Kidney (tissue), 14 donors: ENCODE measurements around the gene KRTAP3-2. TPM values are rescaled to one million over a fixed set of nuclear protein-coding genes. Genes with fewer than 3 reads are reported as not detected.

Experiments
- DNase-seq, 5 donors: peaks; one replicate each; pipeline ENCODE4 v3.0.0-alpha.2; 2013 to 2020
- FAIRE-seq: peaks from 2 replicates; lab custom pipeline; 2012; peaks lifted over from hg19 to GRCh38; lab: Jason Lieb, UNC
- H3K27ac ChIP-seq, 2 donors: one replicate each; pipeline ENCODE4 v1.7.0; 2013; ENCODE audit warnings: low read depth in 2 of 2, low read length in 2 of 2, inconsistent platforms in 1 of 2
- H3K27me3 ChIP-seq: one replicate; pipeline ENCODE4 v1.7.1; 2013; ENCODE audit warnings: low read length, inconsistent platforms; ENCODE audit not compliant: control insufficient read depth, insufficient read depth
- H3K36me3 ChIP-seq, 3 donors: one replicate each; pipeline versions ENCODE4 v1.7.0 to v1.7.1; 2013; ENCODE audit warnings: low read length in 3 of 3, control low read depth in 1 of 3, inconsistent platforms in 1 of 3; ENCODE audit not compliant: insufficient read depth in 3 of 3, control insufficient read depth in 2 of 3
- H3K4me1 ChIP-seq, 3 donors: one replicate each; pipeline versions ENCODE4 v1.7.0 to v1.7.1; 2013; ENCODE audit warnings: low read length in 3 of 3, inconsistent platforms in 1 of 3, low read depth in 1 of 3; ENCODE audit not compliant: control insufficient read depth in 2 of 3, insufficient read depth in 2 of 3
- H3K4me3 ChIP-seq, 3 donors: one replicate each; pipeline versions ENCODE4 v1.7.0 to v1.8.1; 2013; ENCODE audit warnings: low read length in 3 of 3, control low read depth in 1 of 3, inconsistent platforms in 1 of 3
- H3K9ac ChIP-seq, 3 donors: one replicate each; pipeline versions ENCODE4 v1.7.0 to v1.7.1; 2013; ENCODE audit warnings: low read length in 3 of 3, control low read depth in 1 of 3, inconsistent platforms in 1 of 3
- H3K9me3 ChIP-seq, 3 donors: one replicate each; pipeline versions ENCODE4 v1.7.0 to v1.7.1; 2013; ENCODE audit warnings: low read length in 3 of 3, control low read depth in 1 of 3, inconsistent platforms in 1 of 3; ENCODE audit not compliant: control insufficient read depth in 2 of 3, insufficient read depth in 1 of 3
- intact Hi-C: fragments of 100-400 bp; cut with DNase I; formaldehyde crosslinking; loops from one replicate; pipeline ENCODE4 v1.11.1; 2022
- polyA plus RNA-seq: library from polyadenylated mRNA; stranded (reverse); fragments of 350-450 nt; fragmentation: Illumina TruSeq; extraction: RNeasy Lipid Tissue Mini Kit (QIAGEN cat#74804); gene quantifications from one replicate; pipeline ENCODE4 v1.2.3, GENCODE V29; 2014; ENCODE audit warnings: low read depth, low replicate concordance; ENCODE audit not compliant: insufficient read depth
- total RNA-seq: library from RNA; stranded (reverse); fragmentation: NEBNext Ultra II Directional; extraction: Animal tissue kit (Norgen Biotek cat#: 25700); gene quantifications from one replicate; pipeline ENCODE4 v1.2.1, GENCODE V29; 2021
- TF ChIP-seq, protein P1 (sequence below): IDR thresholded peaks from 3 replicates; pipeline ENCODE4 v1.5.1; 2012; ENCODE audit warnings: mild to moderate bottlenecking, moderate library complexity, borderline replicate concordance; ENCODE audit not compliant: insufficient read depth; ENCODE audit errors: extremely low read depth
- donor health status: control.
- donor health status: control.
- donor health status: control.
- donor health status: control.
- donor health status: control.
- donor health status: DM: yes; HTN: yes; CAD: no.
- donor health status: Normal renal cell carcinoma (clear cell type).

KRTAP3-2 gene
- total and polyA plus RNA-seq, 2 donors from 2014 or later: not detected

DNA sequence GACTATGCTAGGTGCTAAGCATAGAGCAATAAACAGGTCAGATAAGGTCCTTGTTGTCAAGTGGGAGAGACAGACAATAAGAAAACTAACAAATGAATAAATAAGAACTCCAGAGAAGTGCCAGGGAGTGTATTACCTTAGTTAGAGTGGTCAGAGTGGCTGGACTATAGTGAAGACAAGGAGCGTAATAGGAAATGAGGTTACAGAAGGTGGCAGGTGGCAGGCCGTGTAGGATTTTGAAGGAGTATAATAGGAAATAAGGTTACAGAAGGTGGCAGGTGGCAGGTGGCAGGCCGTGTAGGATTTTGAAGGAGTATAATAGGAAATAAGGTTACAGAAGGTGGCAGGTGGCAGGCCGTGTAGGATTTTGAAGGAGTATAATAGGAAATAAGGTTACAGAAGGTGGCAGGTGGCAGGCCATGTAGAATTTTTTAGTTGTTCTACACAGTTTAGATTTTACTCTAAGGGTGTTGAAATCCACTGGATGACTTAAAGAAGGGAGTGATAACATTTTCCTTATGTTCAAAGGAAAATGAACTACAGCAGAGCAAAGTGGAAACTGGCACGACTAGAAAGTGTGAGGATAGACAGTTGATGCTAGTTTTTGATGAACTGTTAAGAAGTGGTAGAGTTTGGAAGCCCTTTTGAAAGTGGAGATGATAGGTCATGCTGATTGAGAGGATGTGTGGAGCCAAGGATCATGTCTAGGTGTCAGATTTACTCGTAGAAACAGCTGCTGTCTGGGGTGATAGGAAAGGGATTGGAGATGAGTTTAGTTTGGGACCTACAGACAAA is 12.8 kb upstream of the KRTAP3-2 start:
- no peak overlapping the region for H3K27ac ChIP-seq
- FAIRE-seq (no peak), DNase-seq (no peak)
- H3K4me3 ChIP-seq: no peak overlapping the region
- H3K9me3 ChIP-seq: no peaks in the 10 kb centered on the region
- intact Hi-C loops: no loop called here
- H3K4me1 ChIP-seq: no peaks in the 10 kb centered on the region
- H3K9ac ChIP-seq: no peak overlapping the region
- H3K27me3 ChIP-seq: no peaks in the 10 kb centered on the region
- TF ChIP-seq, protein P1, sequence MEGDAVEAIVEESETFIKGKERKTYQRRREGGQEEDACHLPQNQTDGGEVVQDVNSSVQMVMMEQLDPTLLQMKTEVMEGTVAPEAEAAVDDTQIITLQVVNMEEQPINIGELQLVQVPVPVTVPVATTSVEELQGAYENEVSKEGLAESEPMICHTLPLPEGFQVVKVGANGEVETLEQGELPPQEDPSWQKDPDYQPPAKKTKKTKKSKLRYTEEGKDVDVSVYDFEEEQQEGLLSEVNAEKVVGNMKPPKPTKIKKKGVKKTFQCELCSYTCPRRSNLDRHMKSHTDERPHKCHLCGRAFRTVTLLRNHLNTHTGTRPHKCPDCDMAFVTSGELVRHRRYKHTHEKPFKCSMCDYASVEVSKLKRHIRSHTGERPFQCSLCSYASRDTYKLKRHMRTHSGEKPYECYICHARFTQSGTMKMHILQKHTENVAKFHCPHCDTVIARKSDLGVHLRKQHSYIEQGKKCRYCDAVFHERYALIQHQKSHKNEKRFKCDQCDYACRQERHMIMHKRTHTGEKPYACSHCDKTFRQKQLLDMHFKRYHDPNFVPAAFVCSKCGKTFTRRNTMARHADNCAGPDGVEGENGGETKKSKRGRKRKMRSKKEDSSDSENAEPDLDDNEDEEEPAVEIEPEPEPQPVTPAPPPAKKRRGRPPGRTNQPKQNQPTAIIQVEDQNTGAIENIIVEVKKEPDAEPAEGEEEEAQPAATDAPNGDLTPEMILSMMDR: no peak
- H3K36me3 ChIP-seq: no peaks in the 10 kb centered on the region

DNA sequence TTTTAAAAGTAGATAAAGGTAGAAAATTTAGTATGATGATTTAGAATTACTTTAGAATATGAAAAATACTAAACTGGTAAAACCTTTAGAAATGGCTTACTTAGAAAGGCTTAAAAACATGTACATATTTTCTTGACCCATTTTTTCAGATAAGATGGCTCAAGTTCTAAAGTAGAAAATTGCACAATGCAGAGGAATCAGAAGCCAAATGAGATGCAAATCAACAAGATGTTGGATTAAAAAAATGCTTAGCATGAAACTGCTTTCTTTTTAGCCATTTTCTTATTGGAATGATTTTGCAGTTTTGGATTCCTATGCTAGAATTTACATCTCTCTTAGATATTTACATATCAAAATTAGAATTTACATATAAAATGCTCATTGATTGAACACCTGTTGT is 10.7 kb upstream of the KRTAP3-2 start:
- FAIRE-seq: no peak
- Histone ChIP-seq H3K4me3 (no peak overlapping the region), H3K36me3 (no peaks in the 10 kb centered on the region), H3K27ac (no peak overlapping the region), H3K9me3 (no peaks in the 10 kb centered on the region), H3K4me1 (no peaks in the 10 kb centered on the region), H3K27me3 (no peaks in the 10 kb centered on the region), H3K9ac (no peak overlapping the region)
- TF ChIP-seq, protein P1: no peak
- no peak for DNase-seq
- intact Hi-C loops: no loop called here

DNA sequence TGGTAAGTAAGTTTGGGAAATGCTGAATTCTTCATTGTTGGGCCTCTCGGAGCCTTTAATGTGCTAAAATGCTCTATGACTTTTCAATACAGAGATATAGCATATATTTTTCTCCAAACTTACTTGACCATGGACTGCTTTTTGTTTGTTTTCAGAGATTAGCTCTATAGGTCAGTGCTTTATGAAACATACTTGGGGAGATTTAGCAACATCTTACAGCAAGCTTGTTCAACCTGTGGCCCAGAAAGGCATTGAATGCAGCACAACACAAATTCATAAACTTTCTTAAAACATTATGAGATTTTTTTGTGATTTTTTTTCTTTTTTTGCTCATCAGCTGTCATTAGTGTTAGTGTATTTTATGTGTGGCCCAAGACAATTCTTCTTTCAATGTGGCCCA is 10.2 kb upstream of the KRTAP3-2 start:
- H3K9me3 ChIP-seq: no peaks in the 10 kb centered on the region
- DNase-seq: no peak
- intact Hi-C loops: no loop called here
- no peak overlapping the region for H3K4me3 ChIP-seq
- FAIRE-seq: no peak
- no peaks in the 10 kb centered on the region for H3K27me3 ChIP-seq
- H3K9ac ChIP-seq: no peak overlapping the region
- TF ChIP-seq, protein P1: no peak
- no peaks in the 10 kb centered on the region for H3K4me1 ChIP-seq
- no peak overlapping the region for H3K27ac ChIP-seq
- H3K36me3 ChIP-seq: no peaks in the 10 kb centered on the region
